Stimulated activated memory B cell treated with anti-CD40 and anti-IgM and Interleukin-4, amounts not matched to agents 10 μg/mL and 1 μg/mL and 100 μg/mL, for 72 hours (primary cell): ENCODE results near the gene NDUFAF2.
A peak's percentile ranks its signal among the peaks of the same experiment; 100 is the strongest.

Experiments
- ATAC-seq: fragments of 150-1000 bp; cut with Tn5 transposase; 2 replicates; pipeline ENCODE4 v1.10.0; 2021
- H3K27ac Mint-ChIP-seq: one replicate; pipeline ENCODE4 v1.8.0; 2022; ENCODE audit warnings: mild to moderate bottlenecking, mixed read lengths
- H3K27me3 Mint-ChIP-seq: one replicate; pipeline ENCODE4 v1.8.0; 2022; ENCODE audit warnings: mixed read lengths
- H3K36me3 Mint-ChIP-seq: one replicate; pipeline ENCODE4 v1.8.0; 2022; ENCODE audit warnings: mixed read lengths
- H3K4me1 Mint-ChIP-seq: one replicate; pipeline ENCODE4 v1.8.0; 2022; ENCODE audit warnings: mixed read lengths
- H3K4me3 Mint-ChIP-seq: one replicate; pipeline ENCODE4 v1.8.0; 2022; ENCODE audit warnings: mild to moderate bottlenecking, moderate library complexity, mixed read lengths
- H3K9me3 Mint-ChIP-seq: one replicate; pipeline ENCODE4 v1.8.0; 2022; ENCODE audit warnings: mixed read lengths

The NDUFAF2 gene

DNA sequence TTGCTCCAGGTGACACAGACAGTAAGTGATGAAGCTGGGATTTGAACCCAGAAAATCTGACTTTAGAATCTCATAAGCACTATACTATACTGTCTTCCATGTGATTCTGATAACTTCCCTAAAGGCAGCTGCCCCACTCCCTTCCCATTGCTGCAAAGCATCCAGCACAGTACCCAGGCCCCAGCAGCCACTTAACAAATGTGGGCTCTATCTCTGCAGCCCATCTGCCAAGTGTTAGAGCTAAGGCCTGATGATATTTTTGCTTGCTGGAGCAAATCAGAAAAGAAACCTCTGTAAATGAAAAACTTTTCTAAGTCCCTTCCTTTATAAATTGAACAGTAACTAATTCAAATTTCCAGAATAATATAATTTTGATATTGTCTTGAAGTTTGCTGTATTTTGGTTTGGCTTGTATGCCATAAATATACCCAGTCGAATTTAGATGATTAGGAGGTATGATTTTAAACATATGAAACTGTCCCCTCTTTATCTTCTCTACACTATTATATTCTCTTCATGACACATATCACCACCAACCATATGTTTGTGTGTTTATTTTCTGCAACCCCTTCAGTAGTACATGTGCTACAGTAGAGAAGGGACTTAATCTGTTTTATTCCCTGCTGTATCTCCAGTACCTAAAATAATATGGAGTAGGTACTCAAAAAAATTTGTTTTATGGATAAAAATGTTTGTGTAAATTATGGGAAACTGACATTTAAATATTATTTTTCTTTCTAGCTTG, 153.4 kb downstream of the NDUFAF2 start:
- Mint-ChIP-seq H3K27ac (no peak overlapping the region), H3K36me3 (peaks cover 46% of the 10 kb centered on the region), H3K4me1 (no peaks in the 10 kb centered on the region), H3K4me3 (no peak overlapping the region), H3K27me3 (no peaks in the 10 kb centered on the region), H3K9me3 (peaks cover 10% of the 10 kb centered on the region)
- no peak for ATAC-seq

DNA sequence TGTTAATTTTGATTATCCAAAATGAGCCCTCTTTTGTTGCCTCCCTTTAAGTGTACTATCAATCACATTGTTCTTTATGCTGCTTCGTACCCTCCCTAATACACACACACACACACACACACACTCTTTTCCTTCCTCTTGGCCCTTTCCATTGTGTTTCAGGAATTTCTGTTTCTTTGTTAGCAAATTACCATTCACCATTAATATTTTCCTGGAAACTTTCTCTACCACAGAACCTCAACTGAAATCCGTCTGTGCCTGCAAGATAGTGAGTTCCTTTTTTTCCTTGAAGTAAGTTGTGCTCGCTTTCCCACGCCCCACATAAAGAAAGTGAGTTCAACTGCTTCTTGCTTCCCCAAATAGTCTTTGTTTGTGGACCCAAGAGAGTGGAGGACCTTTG, 155.4 kb downstream of the NDUFAF2 start:
- no peak overlapping the region for H3K27ac Mint-ChIP-seq
- H3K36me3 Mint-ChIP-seq, result peaks cover 44% of the 10 kb centered on the region
- no peaks in the 10 kb centered on the region for H3K4me1 Mint-ChIP-seq
- H3K9me3 Mint-ChIP-seq, result peaks cover 10% of the 10 kb centered on the region
- no peak overlapping the region for H3K4me3 Mint-ChIP-seq
- H3K27me3 Mint-ChIP-seq, result no peaks in the 10 kb centered on the region
- ATAC-seq, result no peak

DNA sequence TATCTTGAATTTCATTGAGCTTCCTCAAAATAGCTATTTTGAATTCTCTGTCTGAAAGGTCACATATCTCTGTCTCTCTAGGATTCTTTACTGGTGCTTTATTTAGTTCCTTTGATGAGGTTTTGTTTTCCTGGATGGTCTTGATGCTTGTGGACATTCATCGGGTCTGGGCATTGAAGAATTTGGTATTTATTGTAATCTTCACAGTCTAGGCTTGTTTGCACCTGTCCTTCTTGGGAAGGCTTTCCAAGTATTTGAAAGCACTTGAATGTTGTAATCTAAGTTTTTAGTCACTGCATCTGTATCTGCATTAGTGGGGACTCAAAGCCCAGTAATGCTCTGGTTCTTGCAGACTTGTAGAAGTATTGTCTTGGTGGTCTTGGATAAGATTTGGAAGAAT, 169.4 kb downstream of the NDUFAF2 start:
- H3K9me3 Mint-ChIP-seq, result peaks cover 7% of the 10 kb centered on the region
- no peak for ATAC-seq
- H3K36me3 Mint-ChIP-seq, result peaks cover 54% of the 10 kb centered on the region
- no peak overlapping the region for H3K27ac Mint-ChIP-seq
- no peak overlapping the region for H3K4me3 Mint-ChIP-seq
- H3K27me3 Mint-ChIP-seq, result no peaks in the 10 kb centered on the region
- H3K4me1 Mint-ChIP-seq, result peaks cover 24% of the 10 kb centered on the region

DNA sequence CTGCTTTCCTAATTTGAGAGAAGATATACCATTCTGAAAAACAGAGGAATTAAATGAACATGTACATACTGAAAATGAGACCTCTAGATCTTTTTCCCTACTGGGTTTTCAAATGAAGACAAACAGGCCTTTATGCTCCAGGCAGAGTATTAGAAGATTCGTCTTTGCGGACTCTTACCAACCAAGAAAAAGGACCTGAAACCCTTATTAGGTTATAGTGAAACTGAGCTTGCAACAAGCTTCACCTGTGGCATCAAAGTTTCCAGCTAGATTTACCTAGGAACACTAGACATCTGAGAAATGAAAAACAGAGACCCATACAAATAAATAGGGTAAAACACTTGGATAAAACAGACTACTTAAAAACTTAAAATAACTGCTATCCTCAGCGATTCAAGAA, 171.0 kb downstream of the NDUFAF2 start:
- Mint-ChIP-seq H3K27me3 (no peaks in the 10 kb centered on the region), H3K4me3 (no peak overlapping the region), H3K36me3 (peaks cover 40% of the 10 kb centered on the region), H3K9me3 (peaks cover 7% of the 10 kb centered on the region), H3K27ac (no peak overlapping the region), H3K4me1 (peaks cover 16% of the 10 kb centered on the region)
- peak; percentile 56 for ATAC-seq

DNA sequence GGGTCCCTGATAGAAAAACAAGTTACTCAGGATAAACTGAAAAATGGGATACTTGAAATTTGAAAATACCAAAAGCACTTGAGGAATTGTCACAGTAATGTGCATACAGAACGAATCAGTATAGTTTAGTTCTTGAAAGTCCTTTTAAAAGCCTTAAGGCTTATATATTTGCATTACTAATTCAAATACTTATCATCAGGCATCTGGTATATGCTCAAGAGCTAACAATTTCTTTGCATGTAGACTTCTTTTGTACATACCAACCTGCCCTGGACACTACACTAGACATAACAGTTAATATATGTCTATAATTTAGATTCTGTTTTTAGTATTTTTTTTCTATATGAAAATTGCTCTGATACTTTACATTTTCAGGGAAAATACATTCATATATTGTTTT, 174.1 kb downstream of the NDUFAF2 start:
- no peak for ATAC-seq
- Mint-ChIP-seq H3K27me3 (no peaks in the 10 kb centered on the region), H3K27ac (no peak overlapping the region), H3K9me3 (peaks cover 3% of the 10 kb centered on the region), H3K36me3 (peaks cover 27% of the 10 kb centered on the region), H3K4me1 (peaks cover under 1% of the 10 kb centered on the region), H3K4me3 (no peak overlapping the region)

DNA sequence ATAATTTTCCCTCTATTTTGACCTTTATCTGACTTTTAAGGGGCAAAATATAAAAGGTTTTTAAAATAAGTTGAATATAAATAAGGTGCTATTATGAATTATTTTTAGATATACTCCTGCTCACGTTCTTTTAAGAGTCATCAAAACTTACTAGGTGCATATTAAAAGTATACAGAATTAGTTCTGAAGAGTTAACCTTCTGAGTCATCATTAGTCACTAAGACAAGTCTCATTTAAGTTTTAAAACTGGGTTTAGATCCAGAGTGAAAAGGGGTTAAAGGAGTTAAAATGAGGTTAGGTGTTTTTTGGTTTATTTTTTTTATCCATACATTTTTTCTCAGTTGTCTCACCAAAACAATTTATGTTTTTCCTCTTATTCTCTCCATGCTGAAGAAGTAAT, 175.5 kb downstream of the NDUFAF2 start:
- no peak overlapping the region for H3K27ac Mint-ChIP-seq
- peaks cover 12% of the 10 kb centered on the region for H3K36me3 Mint-ChIP-seq
- no peaks in the 10 kb centered on the region for H3K9me3 Mint-ChIP-seq
- no peak overlapping the region for H3K4me3 Mint-ChIP-seq
- no peaks in the 10 kb centered on the region for H3K27me3 Mint-ChIP-seq
- H3K4me1 Mint-ChIP-seq, result no peaks in the 10 kb centered on the region
- ATAC-seq, result no peak

DNA sequence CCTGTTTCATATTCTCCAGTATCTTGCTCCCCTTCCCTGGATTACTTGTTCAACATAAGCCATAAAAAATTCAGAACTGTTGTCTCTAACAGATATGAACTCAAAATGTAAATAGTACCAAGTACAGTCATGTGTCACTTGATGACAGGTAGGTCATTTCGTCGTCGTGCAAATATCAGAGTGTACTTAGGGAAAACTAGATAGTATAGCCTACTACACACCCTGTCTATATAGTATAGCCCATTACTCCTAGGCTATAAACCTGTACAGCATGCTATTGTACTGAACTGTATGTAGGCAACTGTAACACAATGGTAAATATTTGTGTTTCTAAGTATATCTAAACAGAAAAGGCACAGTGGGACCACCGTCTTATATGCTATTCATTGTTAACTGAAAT, 178.1 kb downstream of the NDUFAF2 start:
- no peaks in the 10 kb centered on the region for H3K4me1 Mint-ChIP-seq
- H3K27me3 Mint-ChIP-seq, result no peaks in the 10 kb centered on the region
- no peak overlapping the region for H3K4me3 Mint-ChIP-seq
- H3K9me3 Mint-ChIP-seq, result peaks cover 3% of the 10 kb centered on the region
- no peak overlapping the region for H3K27ac Mint-ChIP-seq
- H3K36me3 Mint-ChIP-seq, result peaks cover 13% of the 10 kb centered on the region
- no peak for ATAC-seq

DNA sequence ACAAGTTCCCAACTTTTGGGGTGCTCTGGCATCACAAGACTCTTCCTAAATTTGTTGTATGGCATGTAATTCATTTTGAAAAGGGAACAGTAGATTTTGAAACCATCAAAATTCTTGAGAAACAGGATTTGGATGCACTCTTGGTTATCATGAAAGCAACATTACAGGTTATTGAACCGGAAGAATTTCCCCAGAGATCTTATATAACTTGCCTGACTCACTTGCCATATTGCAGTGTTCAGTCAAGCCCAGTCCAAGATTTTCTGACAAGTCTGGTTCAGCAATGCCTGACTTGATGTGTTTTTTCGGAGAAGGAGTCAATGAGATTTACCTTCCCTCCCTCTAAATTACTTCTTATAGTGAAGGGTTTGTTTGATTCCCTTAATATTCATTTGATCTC, 185.3 kb downstream of the NDUFAF2 start:
- no peaks in the 10 kb centered on the region for H3K4me1 Mint-ChIP-seq
- no peak for ATAC-seq
- peaks cover 13% of the 10 kb centered on the region for H3K36me3 Mint-ChIP-seq
- H3K9me3 Mint-ChIP-seq, result peaks cover 3% of the 10 kb centered on the region
- no peak overlapping the region for H3K27ac Mint-ChIP-seq
- H3K4me3 Mint-ChIP-seq, result no peak overlapping the region
- H3K27me3 Mint-ChIP-seq, result no peaks in the 10 kb centered on the region

DNA sequence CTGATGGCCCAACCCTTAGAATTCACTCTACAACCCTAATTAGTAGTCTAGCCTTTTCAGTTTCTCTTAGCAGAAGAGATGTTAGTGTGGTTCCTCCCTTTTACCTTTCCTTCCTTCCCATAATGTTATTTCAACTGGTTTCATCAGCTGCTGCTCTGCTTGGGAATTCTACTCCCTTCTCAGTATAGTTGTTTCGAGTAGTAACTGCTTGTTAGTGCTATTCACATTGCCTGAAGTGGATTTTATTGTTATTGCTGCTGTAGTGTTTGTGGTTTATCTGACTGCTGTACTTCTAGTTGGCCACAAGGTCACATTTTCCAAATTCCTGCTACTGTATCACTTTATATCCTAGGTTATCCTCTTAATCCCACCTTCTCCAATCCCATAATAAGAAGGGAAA, 187.6 kb downstream of the NDUFAF2 start:
- Mint-ChIP-seq H3K27ac (no peak overlapping the region), H3K36me3 (peaks cover 6% of the 10 kb centered on the region), H3K4me3 (no peak overlapping the region), H3K27me3 (no peaks in the 10 kb centered on the region), H3K9me3 (no peaks in the 10 kb centered on the region), H3K4me1 (no peaks in the 10 kb centered on the region)
- ATAC-seq, result no peak

DNA sequence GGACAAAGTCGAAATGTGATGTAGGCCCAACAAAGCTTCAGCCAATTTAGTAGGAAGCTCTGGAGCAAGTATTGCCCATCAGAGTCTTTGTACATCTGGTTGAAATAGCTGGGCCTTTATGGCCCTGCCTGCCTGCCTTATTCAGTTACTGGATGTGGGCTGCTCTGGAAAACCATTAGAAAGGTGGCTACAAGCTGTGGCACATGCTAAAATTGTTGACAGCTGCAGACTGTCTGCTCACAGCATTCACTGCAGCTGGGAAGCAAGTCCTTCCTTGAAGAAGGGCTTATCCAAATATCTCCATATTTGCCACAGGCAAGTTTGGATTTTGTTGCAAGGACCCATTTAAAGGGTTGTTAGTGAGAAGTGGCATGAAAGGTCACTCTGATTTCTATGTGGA, 192.8 kb downstream of the NDUFAF2 start:
- no peaks in the 10 kb centered on the region for H3K9me3 Mint-ChIP-seq
- H3K4me1 Mint-ChIP-seq, result no peaks in the 10 kb centered on the region
- no peak overlapping the region for H3K27ac Mint-ChIP-seq
- peaks cover 15% of the 10 kb centered on the region for H3K36me3 Mint-ChIP-seq
- ATAC-seq, result no peak
- H3K4me3 Mint-ChIP-seq, result no peak overlapping the region
- no peaks in the 10 kb centered on the region for H3K27me3 Mint-ChIP-seq

DNA sequence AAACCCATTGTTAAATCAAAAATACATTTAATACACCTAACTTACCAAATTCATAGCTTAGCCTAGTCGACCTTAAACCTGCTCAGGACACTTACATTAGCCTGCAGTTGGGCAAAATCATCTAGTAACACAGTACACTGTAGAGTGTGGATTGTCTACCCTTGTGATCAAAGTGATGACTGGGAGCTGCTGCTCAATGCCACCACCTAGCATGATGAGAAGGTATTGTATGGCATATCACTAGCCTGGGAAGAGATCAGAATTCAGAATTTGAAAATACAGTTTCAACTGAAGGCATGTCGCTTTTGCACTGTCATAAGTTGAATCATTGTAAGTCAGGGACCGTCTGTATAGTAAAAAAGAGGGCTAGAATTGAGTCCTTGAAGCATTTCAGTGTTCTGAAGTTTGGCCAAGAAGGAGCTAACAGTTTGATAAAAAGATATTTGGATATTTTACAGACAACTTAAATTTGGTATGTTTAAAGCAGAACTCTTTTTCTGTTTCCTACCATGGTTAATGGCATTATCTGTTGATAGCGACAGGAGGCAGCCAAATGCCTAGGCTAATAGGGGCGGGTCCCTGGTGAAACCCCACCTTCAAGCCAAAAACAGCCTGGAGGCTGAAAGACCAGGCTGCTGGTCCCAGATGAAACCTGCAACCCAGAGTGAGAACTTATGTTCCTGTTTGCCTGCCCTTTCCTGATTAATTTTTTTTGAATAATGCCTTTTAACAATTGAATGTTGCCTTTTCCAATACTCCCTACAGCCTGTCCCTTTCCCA, 194.3 kb downstream of the NDUFAF2 start:
- ATAC-seq, result no peak

DNA sequence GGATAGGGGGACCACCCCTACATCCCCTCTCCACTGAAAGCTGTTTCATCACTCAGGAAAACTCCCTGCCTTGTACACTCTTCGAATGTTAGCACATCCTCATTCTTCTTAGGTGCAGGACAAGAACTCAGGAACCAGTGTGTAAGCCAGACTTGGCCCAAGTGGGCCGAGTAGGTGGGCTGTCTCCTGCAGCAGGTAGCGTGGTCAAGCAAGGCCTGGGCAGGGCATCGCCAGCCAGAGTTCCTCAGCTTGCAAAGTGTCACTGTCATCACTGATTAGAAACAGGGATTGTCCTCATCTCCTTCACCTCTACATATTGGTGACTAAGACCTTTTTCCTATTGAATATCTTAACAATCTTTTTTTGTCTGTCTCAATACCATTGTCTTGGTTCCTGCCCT, 194.9 kb downstream of the NDUFAF2 start:
- Mint-ChIP-seq H3K27ac (no peak overlapping the region), H3K27me3 (no peaks in the 10 kb centered on the region), H3K36me3 (peaks cover 9% of the 10 kb centered on the region), H3K9me3 (no peaks in the 10 kb centered on the region), H3K4me1 (no peaks in the 10 kb centered on the region), H3K4me3 (no peak overlapping the region)
- no peak for ATAC-seq

More for the DNA sequence above, 194.3 kb downstream of the NDUFAF2 start:
- Mint-ChIP-seq H3K27ac (no peak overlapping the region), H3K4me1 (no peaks in the 10 kb centered on the region), H3K36me3 (peaks cover 9% of the 10 kb centered on the region), H3K4me3 (no peak overlapping the region), H3K9me3 (no peaks in the 10 kb centered on the region), H3K27me3 (no peaks in the 10 kb centered on the region)

DNA sequence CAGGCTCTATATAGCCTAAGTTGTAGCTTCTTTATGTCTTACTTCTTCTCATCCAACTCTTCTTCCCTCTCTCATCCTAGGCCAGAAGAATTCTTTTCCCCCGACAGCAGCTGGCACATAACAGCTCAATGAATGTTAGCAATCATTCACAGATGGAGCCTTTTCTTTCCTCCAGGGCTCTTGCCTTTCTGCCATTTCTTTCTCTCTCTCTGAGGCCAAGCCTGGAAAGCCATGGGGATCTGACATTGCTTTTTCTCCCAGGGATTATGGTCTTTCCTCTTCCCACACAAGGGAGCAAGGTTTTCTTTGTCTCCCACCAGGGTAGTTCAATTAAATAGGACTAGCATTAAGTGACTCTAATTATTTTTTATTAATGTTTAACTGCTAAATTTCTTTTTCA, 196.8 kb downstream of the NDUFAF2 start:
- Mint-ChIP-seq H3K27ac (no peak overlapping the region), H3K4me3 (no peak overlapping the region), H3K9me3 (peaks cover 6% of the 10 kb centered on the region), H3K36me3 (peaks cover 19% of the 10 kb centered on the region), H3K4me1 (no peaks in the 10 kb centered on the region), H3K27me3 (no peaks in the 10 kb centered on the region)
- ATAC-seq, result no peak

DNA sequence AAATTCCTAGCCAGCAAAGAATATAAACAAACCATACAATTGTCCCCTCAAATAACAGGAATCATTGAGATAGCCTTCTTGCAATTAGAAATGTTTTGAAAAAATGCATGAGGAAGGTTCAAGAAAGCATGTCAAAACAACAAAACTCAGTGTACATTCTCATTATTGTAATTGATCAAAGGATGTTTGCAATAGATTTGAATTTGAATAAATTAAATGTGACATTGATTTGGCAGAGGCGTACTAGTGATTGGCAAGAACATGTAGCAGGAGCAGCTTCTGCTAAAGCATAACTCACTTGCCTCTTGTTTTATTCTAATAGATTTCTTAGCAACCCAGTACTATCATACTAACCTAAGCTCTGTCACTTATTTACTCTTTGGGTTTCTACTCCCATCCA, 197.4 kb downstream of the NDUFAF2 start:
- no peak for ATAC-seq
- Mint-ChIP-seq H3K4me3 (no peak overlapping the region), H3K36me3 (peaks cover 20% of the 10 kb centered on the region), H3K4me1 (no peaks in the 10 kb centered on the region), H3K9me3 (peaks cover 6% of the 10 kb centered on the region), H3K27me3 (no peaks in the 10 kb centered on the region), H3K27ac (no peak overlapping the region)

DNA sequence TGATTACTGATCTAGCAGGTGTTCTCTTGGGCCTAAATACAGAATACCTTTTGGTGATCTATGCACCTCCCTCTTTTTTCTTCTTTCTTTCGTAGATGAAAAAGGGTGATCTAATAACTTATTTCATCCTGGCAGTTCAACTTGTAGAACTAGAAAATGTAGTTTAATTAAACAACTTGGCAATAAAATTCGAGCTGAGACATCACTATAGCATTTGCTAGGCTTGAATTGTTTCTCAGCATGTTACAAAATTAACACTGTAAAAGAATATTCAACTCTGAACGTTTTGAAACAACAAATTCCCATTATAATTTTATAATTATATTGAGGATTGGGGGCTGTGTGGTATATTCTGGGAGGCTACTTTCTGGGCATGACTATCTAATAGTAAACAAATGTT, 197.8 kb downstream of the NDUFAF2 start:
- Mint-ChIP-seq H3K27me3 (no peaks in the 10 kb centered on the region), H3K27ac (no peak overlapping the region), H3K4me1 (no peaks in the 10 kb centered on the region), H3K9me3 (peaks cover 6% of the 10 kb centered on the region), H3K36me3 (peaks cover 20% of the 10 kb centered on the region), H3K4me3 (no peak overlapping the region)
- no peak for ATAC-seq

DNA sequence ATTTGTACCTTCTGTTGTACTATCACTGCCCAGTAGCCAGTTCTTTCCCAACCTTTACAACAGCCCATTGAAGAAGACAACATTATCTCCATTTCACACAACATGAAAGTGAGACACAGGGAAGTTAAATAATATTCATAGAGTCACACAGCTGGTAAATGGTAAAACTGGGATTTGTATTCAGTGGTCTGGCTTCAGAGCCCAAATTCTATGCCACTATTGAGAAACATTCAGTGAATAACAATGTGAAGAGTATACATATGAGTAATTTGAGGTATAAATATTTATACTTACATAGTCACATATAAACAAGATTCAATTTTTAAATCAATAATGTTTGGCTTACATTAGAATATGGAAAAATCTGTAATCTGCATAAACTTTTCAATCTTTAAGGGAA, 203.5 kb downstream of the NDUFAF2 start:
- peaks cover 21% of the 10 kb centered on the region for H3K36me3 Mint-ChIP-seq
- ATAC-seq, result no peak
- H3K4me1 Mint-ChIP-seq, result no peaks in the 10 kb centered on the region
- no peak overlapping the region for H3K4me3 Mint-ChIP-seq
- no peaks in the 10 kb centered on the region for H3K27me3 Mint-ChIP-seq
- H3K27ac Mint-ChIP-seq, result no peak overlapping the region
- H3K9me3 Mint-ChIP-seq, result peaks cover 9% of the 10 kb centered on the region
